MM.1S (cell line): ENCODE measurements around the gene P3H2.

Experiments
- CTCF ChIP-seq: fragments of 300-600 bp; sonication (generic); IDR thresholded peaks from 2 replicates; pipeline ENCODE4 v1.5.1; 2016; ENCODE audit warnings: antibody characterized with exemption, low read length, mixed read lengths
- EZH2 ChIP-seq: fragments of 300-600 bp; sonication (generic); optimal IDR thresholded peaks from 2 replicates; pipeline ENCODE3; 2017; ENCODE audit warnings: low read depth, mild to moderate bottlenecking, antibody characterized with exemption, low read length, mixed read lengths

- TF ChIP-seq CTCF (no peak), EZH2 (no peak)
Observed at GRCh38 chr3:190142041-190142440, 21.3 kb upstream of the P3H2 start.
